GM10248 (cell line): ENCODE results near the gene APOH.

Source experiments
- CTCF ChIA-PET: fragments of 300-600 bp; sonication (Branson Sonifier 250); formaldehyde crosslinking; extraction: SDS; loops from one replicate; lab custom pipeline; 2021; ENCODE audit warnings: antibody characterized with exemption; lab: Yijun Ruan, JAX
- POLR2A ChIA-PET: fragments of 350-650 bp; sonication (Branson Sonifier 250); formaldehyde crosslinking; extraction: SDS; loops from one replicate; lab custom pipeline; 2020; ENCODE audit warnings: antibody characterized with exemption; lab: Yijun Ruan, JAX
- DNase-seq: peaks from one replicate; pipeline ENCODE4 v3.0.0; 2012; ENCODE audit errors: extremely low spot score
- TF ChIP-seq, protein P1 (sequence below): IDR thresholded peaks from 2 replicates; pipeline ENCODE4 v1.5.1; 2012; ENCODE audit warnings: mild to moderate bottlenecking, low read depth; ENCODE audit errors: extremely low read depth, missing control alignments, control extremely low read depth

The APOH gene

GRCh38 chr17:66177048-66177447 lies 52.2 kb downstream of the APOH start:
- ChIA-PET POLR2A (no interaction called here), CTCF (no interaction called here)
- DNase-seq, result no peak
- TF ChIP-seq, protein P1, sequence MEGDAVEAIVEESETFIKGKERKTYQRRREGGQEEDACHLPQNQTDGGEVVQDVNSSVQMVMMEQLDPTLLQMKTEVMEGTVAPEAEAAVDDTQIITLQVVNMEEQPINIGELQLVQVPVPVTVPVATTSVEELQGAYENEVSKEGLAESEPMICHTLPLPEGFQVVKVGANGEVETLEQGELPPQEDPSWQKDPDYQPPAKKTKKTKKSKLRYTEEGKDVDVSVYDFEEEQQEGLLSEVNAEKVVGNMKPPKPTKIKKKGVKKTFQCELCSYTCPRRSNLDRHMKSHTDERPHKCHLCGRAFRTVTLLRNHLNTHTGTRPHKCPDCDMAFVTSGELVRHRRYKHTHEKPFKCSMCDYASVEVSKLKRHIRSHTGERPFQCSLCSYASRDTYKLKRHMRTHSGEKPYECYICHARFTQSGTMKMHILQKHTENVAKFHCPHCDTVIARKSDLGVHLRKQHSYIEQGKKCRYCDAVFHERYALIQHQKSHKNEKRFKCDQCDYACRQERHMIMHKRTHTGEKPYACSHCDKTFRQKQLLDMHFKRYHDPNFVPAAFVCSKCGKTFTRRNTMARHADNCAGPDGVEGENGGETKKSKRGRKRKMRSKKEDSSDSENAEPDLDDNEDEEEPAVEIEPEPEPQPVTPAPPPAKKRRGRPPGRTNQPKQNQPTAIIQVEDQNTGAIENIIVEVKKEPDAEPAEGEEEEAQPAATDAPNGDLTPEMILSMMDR, result no peak

DNA sequence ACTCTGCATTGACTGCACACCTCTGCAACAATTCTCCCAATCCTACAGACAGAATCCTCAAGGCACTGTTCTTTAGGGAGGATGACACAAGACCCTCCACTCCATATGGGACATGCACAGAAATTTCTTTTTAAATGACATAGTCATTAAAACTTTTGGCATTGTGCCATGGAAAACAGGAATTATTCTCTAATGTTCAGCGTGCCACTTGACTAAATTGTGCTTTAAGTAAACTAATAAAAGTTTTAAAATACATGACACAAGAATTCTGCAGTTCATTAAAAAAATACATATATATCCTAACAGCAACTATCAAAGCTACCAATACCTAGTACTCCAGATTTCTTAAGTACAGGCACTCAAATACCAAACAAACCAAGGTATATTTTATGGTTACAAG lies 53.3 kb downstream of the APOH start:
- TF ChIP-seq, protein P1, result no peak
- CTCF ChIA-PET, result interaction anchor here (1.1 kb wide), 1 partner anchor 10 kb away, joined by 3 read pairs; no protein-coding TSS in a partner anchor
- POLR2A ChIA-PET, result no interaction called here

DNA sequence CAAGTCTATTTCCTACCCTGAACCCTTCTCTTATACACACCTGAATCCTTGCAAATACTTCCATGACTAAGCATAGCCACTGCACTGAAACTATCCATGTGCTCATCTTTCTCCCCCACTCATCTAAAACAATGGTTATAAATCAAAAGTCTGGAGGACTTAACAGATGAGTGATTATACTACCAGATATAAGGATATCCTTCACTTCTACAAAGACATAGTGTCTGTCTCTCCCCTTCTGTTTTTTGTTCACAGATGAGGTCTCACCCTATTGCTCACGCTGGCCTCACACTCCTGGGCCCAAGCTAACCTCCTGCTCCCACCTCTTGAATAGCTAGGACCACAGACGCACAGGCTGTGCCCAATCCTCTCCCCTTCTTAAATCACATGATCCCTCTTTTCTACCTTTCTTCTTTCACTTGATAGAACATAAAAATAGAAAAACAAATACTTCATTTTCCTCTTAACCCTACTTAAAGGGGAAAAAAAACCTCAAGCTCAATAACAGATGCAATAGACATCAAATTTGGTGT lies 56.5 kb downstream of the APOH start:
- TF ChIP-seq, protein P1, result no peak
- ChIA-PET POLR2A (no interaction called here), CTCF (interaction anchor here (1.1 kb wide), 1 partner anchor 16 kb away, joined by 5 read pairs; no protein-coding TSS in a partner anchor)
- DNase-seq, result no peak

More for the DNA sequence above, 53.3 kb downstream of the APOH start:
- no peak for DNase-seq

GRCh38 chr17:66172144-66172543 lies 57.1 kb downstream of the APOH start:
- ChIA-PET POLR2A (no interaction called here), CTCF (no interaction called here)

GRCh38 chr17:66171692-66172091 lies 57.5 kb downstream of the APOH start:
- TF ChIP-seq, protein P1, result no peak
- DNase-seq, result no peak
- CTCF ChIA-PET, result no interaction called here
- POLR2A ChIA-PET, result no interaction called here

More at GRCh38 chr17:66172144-66172543, 57.1 kb downstream of the APOH start:
- DNase-seq, result no peak
- TF ChIP-seq, protein P1, result no peak

DNA sequence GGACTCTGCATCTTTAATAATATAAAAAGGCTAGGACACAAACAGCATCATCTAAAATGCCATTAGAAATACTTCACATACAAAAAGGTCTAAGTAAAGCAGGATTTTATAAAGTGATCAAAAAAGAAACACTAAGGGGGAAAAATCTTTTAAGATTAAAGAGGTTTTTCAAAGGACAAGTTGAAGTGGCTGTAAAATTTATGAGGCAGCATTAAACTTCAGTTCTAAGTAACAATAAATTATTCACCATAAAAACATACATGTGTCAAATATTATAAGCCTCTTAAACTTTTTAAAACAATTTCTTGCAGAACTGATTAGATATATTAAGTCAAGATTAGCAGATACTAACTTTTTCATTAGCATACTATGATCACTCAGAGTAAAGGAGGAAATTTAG lies 58.0 kb downstream of the APOH start:
- CTCF ChIA-PET, result no interaction called here
- TF ChIP-seq, protein P1, result no peak
- DNase-seq, result no peak
- POLR2A ChIA-PET, result no interaction called here
